ENCODE measurements around the gene ZNF41.

Gene ZNF41

DNA sequence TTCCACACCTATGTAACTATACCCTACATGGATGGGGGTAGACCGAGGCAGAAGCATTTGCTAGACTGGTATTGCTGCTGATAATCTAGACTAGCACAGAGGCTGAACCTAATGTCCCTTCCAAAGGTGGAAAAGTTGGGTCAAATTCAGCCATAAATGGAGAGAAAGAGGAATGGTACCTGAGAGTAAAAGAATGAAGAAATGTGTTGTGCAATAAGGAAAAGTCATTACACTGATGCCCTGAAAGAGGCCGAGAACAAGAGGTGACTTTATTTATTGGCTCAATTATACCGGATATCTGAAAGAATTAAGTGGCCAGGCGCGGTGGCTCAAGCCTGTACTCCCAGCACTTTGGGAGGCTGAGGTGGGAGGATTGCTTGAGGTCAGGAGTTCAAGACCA is 52.1 kb downstream of the ZNF41 start:
- H3K27ac ChIP-seq (ENCODE audit: low read depth, low read length): no peak overlapping the region
- H3K4me3 ChIP-seq (ENCODE audit: low read length): no peak overlapping the region
- no peaks in the 10 kb centered on the region for H3K36me3 ChIP-seq (ENCODE audit: control insufficient read depth, insufficient read depth, low read length)
- H3K9ac ChIP-seq (ENCODE audit: low read length): no peak overlapping the region
- no peaks in the 10 kb centered on the region for H3K4me1 ChIP-seq (ENCODE audit: control insufficient read depth, insufficient read depth, low read length)
- no peaks in the 10 kb centered on the region for H3K27me3 ChIP-seq (ENCODE audit: control insufficient read depth, insufficient read depth, low read length)

GRCh38 chrX:47422444-47422843 is 60.6 kb downstream of the ZNF41 start:
- Histone ChIP-seq H3K36me3 (ENCODE audit: control insufficient read depth, insufficient read depth, low read length) (no peaks in the 10 kb centered on the region), H3K4me3 (ENCODE audit: low read length) (no peak overlapping the region), H3K27me3 (ENCODE audit: control insufficient read depth, insufficient read depth, low read length) (peaks cover 2% of the 10 kb centered on the region), H3K4me1 (ENCODE audit: control insufficient read depth, insufficient read depth, low read length) (no peaks in the 10 kb centered on the region), H3K9ac (ENCODE audit: low read length) (no peak overlapping the region), H3K27ac (ENCODE audit: low read depth, low read length) (no peak overlapping the region)

- Histone ChIP-seq H3K9ac (ENCODE audit: low read length) (peak overlapping the region; percentile 21), H3K27ac (ENCODE audit: low read depth, low read length) (no peak overlapping the region), H3K4me1 (ENCODE audit: control insufficient read depth, insufficient read depth, low read length) (no peaks in the 10 kb centered on the region), H3K36me3 (ENCODE audit: control insufficient read depth, insufficient read depth, low read length) (no peaks in the 10 kb centered on the region), H3K4me3 (ENCODE audit: low read length) (no peak overlapping the region), H3K27me3 (ENCODE audit: control insufficient read depth, insufficient read depth, low read length) (peaks cover 2% of the 10 kb centered on the region)
Measured at GRCh38 chrX:47420962-47421361, 62.1 kb downstream of the ZNF41 start.

GRCh38 chrX:47420265-47420664 is 62.8 kb downstream of the ZNF41 start:
- no peak overlapping the region for H3K27ac ChIP-seq (ENCODE audit: low read depth, low read length)
- H3K27me3 ChIP-seq (ENCODE audit: control insufficient read depth, insufficient read depth, low read length): peaks cover 2% of the 10 kb centered on the region
- H3K4me3 ChIP-seq (ENCODE audit: low read length): no peak overlapping the region
- H3K4me1 ChIP-seq (ENCODE audit: control insufficient read depth, insufficient read depth, low read length): no peaks in the 10 kb centered on the region
- no peaks in the 10 kb centered on the region for H3K36me3 ChIP-seq (ENCODE audit: control insufficient read depth, insufficient read depth, low read length)
- H3K9ac ChIP-seq (ENCODE audit: low read length): no peak overlapping the region

GRCh38 chrX:47413179-47413594 is 69.8 kb downstream of the ZNF41 start:
- H3K36me3 ChIP-seq (ENCODE audit: control insufficient read depth, insufficient read depth, low read length): no peaks in the 10 kb centered on the region
- H3K4me3 ChIP-seq (ENCODE audit: low read length): no peak overlapping the region
- H3K4me1 ChIP-seq (ENCODE audit: control insufficient read depth, insufficient read depth, low read length): no peaks in the 10 kb centered on the region
- H3K27me3 ChIP-seq (ENCODE audit: control insufficient read depth, insufficient read depth, low read length): no peaks in the 10 kb centered on the region
- H3K27ac ChIP-seq (ENCODE audit: low read depth, low read length): no peak overlapping the region
- H3K9ac ChIP-seq (ENCODE audit: low read length): no peak overlapping the region

All from rectal smooth muscle tissue (tissue), 1 donor.